ENCODE data around the gene SUGCT. TPM values are rescaled to one million over a fixed set of nuclear protein-coding genes. Genes with fewer than 3 reads are reported as not detected.
"Not testable (repeated sequence)": the region's sequence is repeated elsewhere in the genome, so short reads cannot be mapped to it uniquely, and the experiment has no call there.

Gene SUGCT
- total and polyA plus RNA-seq, 9 of the 15 experiments (the other 6 are each of a cell fraction or from before 2014, with no cell fraction given), result 0.58 to 2.5 (median 1.4) TPM

DNA sequence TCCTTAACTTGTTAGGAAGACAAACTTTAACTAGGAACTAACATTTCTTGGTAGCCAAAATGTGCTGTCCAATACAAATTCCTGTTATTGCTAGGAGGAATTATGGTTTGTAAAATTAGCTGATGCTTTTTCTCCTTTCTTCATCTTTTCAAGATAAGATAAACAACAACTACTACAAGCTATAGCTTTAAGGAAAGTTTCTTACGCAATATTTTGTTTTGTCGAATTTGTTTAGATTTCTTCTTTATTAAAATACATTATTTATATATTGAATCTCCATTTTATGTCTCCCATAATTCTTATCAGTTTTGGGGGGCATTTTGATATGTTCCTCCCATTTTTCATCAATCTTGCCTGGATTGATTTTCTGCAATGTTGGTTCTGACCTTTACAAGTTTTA, 277.5 kb downstream of the SUGCT start:
- no peaks in the 10 kb centered on the region for H3K4me1 ChIP-seq (replicated peaks in 1 of 2; ENCODE audit: control insufficient read depth in 2 of 2, insufficient read depth in 2 of 2, low read length in 2 of 2)
- no peaks in the 10 kb centered on the region for H4K20me1 ChIP-seq (replicated peaks; ENCODE audit: control insufficient read depth, insufficient read depth, low read length)
- no peaks in the 10 kb centered on the region for H3K79me2 ChIP-seq (ENCODE audit: control insufficient read depth, insufficient read depth, low read length)
- H3K4me2 ChIP-seq (ENCODE audit: insufficient read depth, low read length), result no peak overlapping the region
- CTCF ChIA-PET (ENCODE audit: low intra/inter-chr PET ratio), result no interaction called here
- no peaks in the 10 kb centered on the region for H3K27me3 ChIP-seq (ENCODE audit: control insufficient read depth in 2 of 2, insufficient read depth in 2 of 2, low read length in 2 of 2)
- H3K9me1 ChIP-seq (ENCODE audit: control insufficient read depth, insufficient read depth, low read length), result no peaks in the 10 kb centered on the region
- H3K27ac ChIP-seq (ENCODE audit: extremely low read depth, low read depth, low read length), result no peak overlapping the region
- H2AFZ ChIP-seq (ENCODE audit: low read depth, low read length), result no peak overlapping the region
- no peak for FAIRE-seq
- TF ChIP-seq CEBPG (CRISPR knock-in tag; IDR thresholded peaks at IDR 0.05), result no peak
- peak in 1 of 2 experiments; percentile 77; a peak in 2 of 4 replicates for TF ChIP-seq CEBPG (tag; conservative IDR thresholded peaks at IDR 0.05 in 1 of 2, IDR thresholded peaks at IDR 0.05 in 1 of 2)
- TF ChIP-seq DNMT1 (IDR thresholded peaks at IDR 0.05), result no peak
- TF ChIP-seq CEBPB (tag; IDR thresholded peaks at IDR 0.05), result peak; percentile 40; the same call in 1 of the 2 replicates
- WGBS (ENCODE audit: insufficient coverage, low coverage, missing lambda C conversion rate), result 10% methylated on average over 2 of the region's 2 CpGs
- no peaks in the 10 kb centered on the region; the same call in 1 of the 2 replicates for H3K9me3 ChIP-seq (replicated peaks; ENCODE audit: control insufficient read depth, insufficient read depth, low read depth, low read length)
- ATAC-seq, result no peak
- intact Hi-C loops (cut with micrococcal nuclease) (no loop called here), in situ Hi-C loops (cut with MboI) (no loop called here)
- POLR2A ChIA-PET, result interaction anchor here (0.7 kb wide), 1 partner anchor 313 kb away, joined by 4 read pairs; no protein-coding TSS in a partner anchor
- H3K36me3 ChIP-seq (ENCODE audit: control insufficient read depth, insufficient read depth, low read length), result no peaks in the 10 kb centered on the region
- H3K4me3 ChIP-seq, result no peak overlapping the region
- no peak overlapping the region for H3K9ac ChIP-seq (ENCODE audit: insufficient read depth in 1 of 2, low read depth in 2 of 2, low read length in 2 of 2)
- no peak for DNase-seq (ENCODE audit: extremely low read depth in 1 of 4, low spot score in 3 of 4)
- BruUV-seq (replicated peaks), result no TSS peak

DNA sequence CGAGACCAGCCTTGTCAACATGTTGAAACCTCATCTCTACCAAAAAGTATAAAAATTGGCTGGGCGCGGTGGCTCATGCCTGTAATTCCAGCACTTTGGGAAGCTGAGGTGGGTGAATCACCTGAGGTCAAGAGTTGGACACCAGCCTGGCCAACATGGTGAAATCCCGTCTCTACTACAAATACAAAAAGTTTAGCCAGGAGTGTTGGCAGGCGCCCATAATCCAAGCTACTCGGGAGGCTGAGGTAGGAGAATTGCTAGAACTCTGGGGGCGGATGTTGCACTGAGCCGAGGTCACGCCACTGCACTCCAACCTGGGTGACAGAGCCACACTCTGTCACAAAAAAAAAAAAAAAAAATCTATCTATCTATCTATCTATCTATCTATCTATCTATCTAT, 279.9 kb downstream of the SUGCT start:
- CTCF ChIA-PET (ENCODE audit: low intra/inter-chr PET ratio); H3K4me3 ChIP-seq; ATAC-seq; H3K27me3 ChIP-seq (ENCODE audit: control insufficient read depth in 2 of 2, insufficient read depth in 2 of 2, low read length in 2 of 2); H3K9ac ChIP-seq (ENCODE audit: insufficient read depth in 1 of 2, low read depth in 2 of 2, low read length in 2 of 2); intact Hi-C loops (cut with micrococcal nuclease); in situ Hi-C loops (cut with MboI); H3K9me1 ChIP-seq (ENCODE audit: control insufficient read depth, insufficient read depth, low read length); H3K4me2 ChIP-seq (ENCODE audit: insufficient read depth, low read length); H3K9me3 ChIP-seq (replicated peaks; ENCODE audit: control insufficient read depth, insufficient read depth, low read depth, low read length); DNase-seq (ENCODE audit: extremely low read depth in 1 of 4, low spot score in 3 of 4); H3K27ac ChIP-seq (ENCODE audit: extremely low read depth, low read depth, low read length); H2AFZ ChIP-seq (ENCODE audit: low read depth, low read length); H4K20me1 ChIP-seq (replicated peaks; ENCODE audit: control insufficient read depth, insufficient read depth, low read length); H3K36me3 ChIP-seq (ENCODE audit: control insufficient read depth, insufficient read depth, low read length); BruUV-seq (replicated peaks); FAIRE-seq; H3K79me2 ChIP-seq (ENCODE audit: control insufficient read depth, insufficient read depth, low read length); H3K4me1 ChIP-seq (replicated peaks in 1 of 2; ENCODE audit: control insufficient read depth in 2 of 2, insufficient read depth in 2 of 2, low read length in 2 of 2); POLR2A ChIA-PET: not testable (repeated sequence)
- WGBS (ENCODE audit: insufficient coverage, low coverage, missing lambda C conversion rate), result 11% methylated on average over 6 of the region's 9 CpGs

Data from K562 (cell line).